Activated T-cell treated with anti-CD3 and anti-CD28 coated beads, Interleukin-2, amount 50 U/mL, for 48 hours (primary cell): Measurements from ENCODE around the gene CAMK2B.

Source experiments
- DNase-seq, 2 experiments: peaks; one replicate each; pipeline ENCODE4 v3.0.0-alpha.2; 2020

The CAMK2B gene

GRCh38 chr7:44325201-44325671, at the start of gene CAMK2B:
Gene CAMK2B, minus strand, starts transcription at chr7:44325594. Its CDS starts 173 bp downstream, at chr7:44325421.
- peak; percentile 30 to 48 for DNase-seq

DNA sequence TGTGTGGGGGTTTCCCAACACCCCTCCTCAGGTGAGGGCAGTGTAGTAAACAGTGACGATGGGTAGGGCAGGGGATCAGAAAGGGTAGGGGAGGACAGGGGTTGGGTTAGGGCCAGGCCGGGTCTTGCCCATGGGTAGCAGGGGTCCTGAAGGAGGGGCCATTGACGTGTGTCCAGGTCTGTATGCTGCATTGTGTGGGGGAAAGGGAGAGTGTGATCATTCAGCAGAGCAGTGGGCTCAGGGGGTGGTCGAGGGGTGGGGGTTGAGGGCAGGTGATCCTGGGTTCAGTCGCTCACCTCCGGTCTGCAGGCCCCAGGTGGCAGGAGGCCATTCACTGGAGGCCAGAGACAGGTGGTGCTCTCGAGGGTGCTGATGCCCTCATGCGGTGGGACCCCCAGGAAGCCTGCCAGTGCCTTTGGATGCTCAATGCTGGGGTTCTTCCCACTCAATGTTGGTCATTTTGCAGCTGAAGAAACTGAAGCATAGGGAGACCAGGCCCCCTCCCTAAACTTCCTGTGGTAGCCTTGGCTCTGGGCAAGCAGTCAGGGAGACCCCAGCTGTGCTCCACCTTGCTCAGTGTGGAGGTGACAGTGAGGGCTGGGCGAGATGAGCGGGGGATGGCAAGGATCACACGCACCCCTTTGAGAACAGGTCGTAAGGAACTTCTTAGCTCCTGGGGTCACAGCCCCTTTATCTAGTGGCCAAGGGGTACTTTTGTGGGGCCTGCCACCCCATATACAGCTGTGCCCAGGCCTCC, 48.8 kb upstream of the CAMK2B start:
- DNase-seq, result no peak

DNA sequence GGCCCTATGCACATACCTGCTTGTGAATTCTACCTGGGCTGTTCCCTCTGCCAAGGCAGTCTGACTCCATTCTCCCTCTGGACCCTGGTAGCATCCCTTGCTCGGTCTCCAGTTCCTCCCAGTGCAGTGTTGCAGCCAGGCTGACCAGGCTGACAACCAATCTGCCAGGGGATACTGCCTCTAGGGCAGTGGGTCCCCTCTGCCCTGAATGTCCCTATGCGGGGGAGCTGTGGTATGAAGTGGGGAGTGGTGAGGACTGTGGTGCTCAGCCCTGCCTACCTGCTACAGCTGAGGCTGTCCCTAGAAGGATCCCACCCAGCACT, 48.0 kb upstream of the CAMK2B start:
- DNase-seq, result no peak

GRCh38 chr7:44372560-44373417, 47.4 kb upstream of the CAMK2B start:
- DNase-seq, result no peak

- DNase-seq, result no peak
These were observed 43.5 kb upstream of the CAMK2B start for GRCh38 chr7:44368885-44369284.

DNA sequence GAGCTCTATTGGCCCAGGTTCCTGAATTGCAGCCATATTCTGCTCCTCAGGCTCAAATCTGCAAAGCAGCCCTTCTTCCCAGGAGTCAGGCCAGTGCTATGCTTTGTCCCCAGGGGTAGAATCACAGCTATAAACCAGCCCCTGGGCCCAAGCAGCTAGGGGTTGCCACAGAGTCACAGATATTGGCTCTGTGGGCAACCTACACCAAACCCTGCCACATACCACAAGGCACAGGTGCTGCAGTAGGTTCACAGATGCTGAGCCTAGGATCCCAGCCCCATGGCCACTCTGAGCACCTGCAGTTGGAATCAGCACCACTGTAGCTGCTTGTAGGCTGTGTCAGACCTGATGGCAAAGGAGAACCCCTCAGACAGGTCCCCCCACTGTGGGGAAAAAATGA, 43.1 kb upstream of the CAMK2B start:
- no peak for DNase-seq

GRCh38 chr7:44367475-44368043, 42.2 kb upstream of the CAMK2B start:
- no peak for DNase-seq

GRCh38 chr7:44366986-44367385, 41.6 kb upstream of the CAMK2B start:
- no peak for DNase-seq

- DNase-seq, result no peak
These were observed 28.3 kb upstream of the CAMK2B start for GRCh38 chr7:44353668-44354067.

DNA sequence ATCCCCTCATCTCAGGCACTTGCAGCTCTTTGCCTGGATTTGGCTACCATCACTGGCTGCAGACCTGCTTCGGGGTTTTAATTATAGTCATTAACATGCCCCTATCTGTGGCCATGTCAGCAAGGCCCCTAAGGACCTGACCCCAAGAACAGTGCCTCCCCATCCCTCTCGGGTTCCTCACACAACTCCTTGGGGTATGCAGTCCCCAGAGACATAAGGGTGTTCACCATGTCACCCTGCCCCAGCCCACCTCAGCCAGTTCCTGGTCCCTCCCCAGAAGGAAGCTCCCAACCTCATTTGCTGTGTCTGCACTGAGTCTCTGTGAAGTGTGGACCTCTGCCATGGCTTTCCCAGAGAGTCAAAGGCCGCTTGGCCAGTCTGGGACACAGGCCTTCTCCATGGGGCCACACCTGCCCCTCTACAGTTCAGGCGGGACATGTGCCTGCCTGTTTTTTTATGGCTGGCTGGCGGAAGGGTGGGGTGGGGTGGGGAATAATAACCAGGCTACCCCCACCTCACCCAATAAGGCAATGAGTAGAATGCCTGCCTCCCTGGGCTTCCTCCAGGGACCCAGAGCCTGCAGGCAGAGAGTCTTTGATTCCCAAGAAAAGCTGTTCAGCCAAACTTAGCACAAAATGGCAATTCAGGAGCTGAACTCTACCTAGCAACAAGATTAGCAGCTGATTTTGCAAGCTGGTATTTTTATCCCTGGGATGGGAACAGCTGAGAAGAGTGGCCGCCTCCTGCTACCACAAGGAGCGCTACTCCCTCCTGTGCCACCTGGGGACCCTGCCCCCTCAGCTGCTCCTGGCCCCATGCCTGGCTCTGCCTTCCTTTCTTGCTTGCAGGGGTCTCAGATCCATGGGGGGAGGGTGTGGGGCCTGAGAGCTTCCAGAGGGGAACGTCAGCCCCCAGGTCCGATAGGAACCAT, 23.7 kb upstream of the CAMK2B start:
- DNase-seq, result no peak

GRCh38 chr7:44348300-44348699, 22.9 kb upstream of the CAMK2B start:
- no peak for DNase-seq

DNA sequence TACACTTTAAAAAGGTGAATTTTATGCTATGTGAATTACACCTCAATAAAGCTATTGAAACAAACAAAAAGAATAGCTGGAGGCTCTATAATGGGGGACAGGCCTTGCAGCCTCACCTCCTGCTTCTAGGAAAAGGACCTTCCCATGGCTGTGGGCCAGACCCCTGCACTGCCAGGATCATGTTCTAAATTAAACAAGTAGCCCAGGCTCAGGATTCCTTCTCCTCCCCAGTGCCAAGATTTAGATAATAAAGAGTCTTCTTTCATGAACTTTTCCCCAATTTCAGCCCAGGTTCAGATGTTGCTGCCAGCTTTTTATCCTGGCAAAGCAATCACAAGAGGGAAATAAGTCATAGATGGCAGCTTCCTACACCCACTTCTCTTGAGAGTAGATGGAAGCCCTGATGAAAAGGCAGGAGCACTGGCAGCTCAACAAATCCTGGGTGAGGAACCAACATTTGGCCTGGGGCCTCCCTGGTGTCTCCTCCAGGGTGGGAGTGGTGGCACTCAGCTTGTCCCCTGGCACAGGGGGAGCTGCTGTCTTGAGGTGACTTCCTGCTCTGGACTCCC, 22.2 kb upstream of the CAMK2B start:
- no peak for DNase-seq

- no peak for DNase-seq
These were observed 20.7 kb upstream of the CAMK2B start for GRCh38 chr7:44346063-44346462.

DNA sequence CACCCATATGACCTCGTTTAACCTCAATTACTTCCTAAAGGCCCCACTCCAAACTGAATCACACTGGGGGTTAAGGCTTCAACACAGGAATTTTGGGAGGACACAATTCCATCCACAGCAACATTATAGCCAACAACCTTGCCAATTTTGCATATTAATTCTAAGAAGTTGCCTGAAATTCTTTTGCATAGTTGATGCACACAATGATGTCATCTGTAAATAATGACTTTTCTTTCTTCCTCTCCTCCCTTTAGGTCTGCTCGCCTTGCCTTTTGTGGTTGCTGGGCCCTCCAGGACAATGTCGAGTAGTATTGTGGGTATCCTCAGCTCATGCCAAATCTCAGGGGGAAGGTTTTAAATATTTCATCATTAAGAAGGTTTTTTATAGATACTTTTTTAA, 16.0 kb upstream of the CAMK2B start:
- DNase-seq, result no peak

GRCh38 chr7:44338600-44338999, 13.2 kb upstream of the CAMK2B start:
- no peak for DNase-seq

- no peak for DNase-seq
These were observed 11.1 kb upstream of the CAMK2B start for GRCh38 chr7:44336491-44336890.

DNA sequence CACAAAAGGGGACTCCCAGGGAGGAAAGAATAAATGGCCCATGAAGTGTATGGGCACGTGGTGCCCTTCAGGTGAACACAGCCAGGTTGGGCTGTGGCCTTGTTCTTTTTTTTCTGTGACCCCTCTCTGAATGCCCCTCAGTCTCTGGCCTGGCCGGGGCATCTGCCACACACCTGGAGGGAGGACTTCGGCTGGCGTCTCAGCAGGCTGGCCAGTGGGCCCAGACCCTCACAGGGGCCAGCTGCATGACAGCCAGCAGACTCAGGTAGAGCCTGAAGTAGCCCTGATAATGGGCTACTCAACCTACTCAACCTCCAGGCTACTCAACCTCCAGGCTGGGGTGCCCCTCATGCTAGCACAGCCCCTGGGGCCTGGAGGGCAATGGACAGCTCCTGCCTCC, 9.8 kb upstream of the CAMK2B start:
- DNase-seq, result no peak

GRCh38 chr7:44334734-44335097, 9.3 kb upstream of the CAMK2B start:
- no peak for DNase-seq

DNA sequence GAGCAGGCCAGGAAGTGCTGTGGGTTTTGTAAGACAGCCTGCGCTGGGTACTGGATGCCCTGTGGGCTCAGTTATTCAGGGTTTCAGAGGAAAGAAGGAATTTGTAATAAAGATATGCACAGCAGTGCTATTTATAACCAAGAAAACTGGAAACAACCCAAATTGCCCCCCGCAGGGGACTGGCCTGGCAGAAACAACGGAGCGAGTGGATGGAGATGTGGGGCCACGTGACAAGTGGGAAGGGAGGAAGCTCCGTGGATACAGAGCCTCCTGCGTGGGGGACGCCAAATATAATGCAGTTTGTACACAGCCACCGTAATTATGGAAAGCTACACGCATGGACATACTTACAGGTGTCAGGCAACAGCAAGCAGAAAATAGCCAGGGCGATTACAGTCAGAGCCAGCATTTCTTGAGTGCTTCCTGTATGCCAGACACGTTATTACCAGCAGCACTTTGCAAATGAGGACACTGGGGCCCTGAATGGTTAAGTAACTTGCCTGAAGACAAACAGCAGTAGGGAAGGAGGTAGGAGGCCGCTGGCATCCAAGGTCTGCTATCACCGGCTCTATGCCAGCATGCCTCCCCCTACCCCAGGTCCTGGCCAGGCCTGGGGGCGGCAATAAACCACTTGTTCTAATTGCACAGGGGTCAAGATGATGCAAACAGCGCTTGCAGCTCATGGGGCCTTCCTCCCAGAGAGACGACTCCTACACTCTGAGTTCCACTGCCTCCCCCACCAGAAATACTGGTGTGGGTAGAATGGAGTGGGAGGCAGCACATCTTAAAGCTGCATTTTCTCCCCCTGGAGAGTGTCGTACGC, 8.7 kb upstream of the CAMK2B start:
- DNase-seq, result no peak

DNA sequence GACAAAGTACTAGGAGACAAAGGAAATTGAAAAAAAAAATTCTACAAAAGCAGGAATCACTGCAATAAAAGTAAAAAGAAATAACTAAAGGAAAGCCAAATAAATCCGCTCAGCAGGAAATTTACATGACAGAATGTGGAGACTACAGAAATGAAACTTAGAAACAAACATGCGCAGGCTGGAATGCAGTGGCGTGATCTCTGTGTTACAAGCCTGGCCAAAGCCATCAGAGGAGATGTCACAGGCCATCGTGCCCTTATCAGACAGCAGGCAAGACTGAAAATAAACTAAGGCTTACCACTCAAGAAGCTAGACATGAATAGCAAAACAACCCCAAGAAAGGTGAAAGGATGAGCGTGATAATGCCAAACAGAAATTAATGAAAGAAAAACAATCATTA, 6.3 kb upstream of the CAMK2B start:
- DNase-seq, result no peak

GRCh38 chr7:44330331-44330730, 4.9 kb upstream of the CAMK2B start:
- no peak for DNase-seq

DNA sequence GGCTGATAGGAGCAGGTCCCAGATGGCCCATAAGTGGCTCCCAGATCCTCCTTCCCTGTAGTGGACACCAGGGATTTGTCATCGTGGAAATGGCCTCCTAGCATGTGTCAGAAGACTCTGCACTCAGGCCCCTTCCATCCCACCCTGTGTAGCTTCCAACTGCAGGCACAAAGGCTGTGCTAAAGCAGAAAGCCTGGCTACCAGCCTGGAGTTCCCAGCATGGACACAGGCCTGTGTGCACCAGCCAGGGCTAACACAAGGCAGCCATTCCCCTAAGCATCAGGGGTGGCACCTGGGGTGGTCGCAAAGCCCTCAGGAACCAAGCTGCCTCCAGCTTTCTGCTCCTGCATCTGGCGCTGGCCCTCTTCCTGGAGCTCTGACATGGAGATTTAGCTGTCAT, 4.5 kb upstream of the CAMK2B start:
- DNase-seq, result no peak
